ENCODE results near the gene DNASE1L3. TPM values are rescaled to one million over a fixed set of nuclear protein-coding genes. Genes with fewer than 3 reads are reported as not detected.

The DNASE1L3 gene
- total RNA-seq, 1 experiment from 2014 or later = not detected

DNA sequence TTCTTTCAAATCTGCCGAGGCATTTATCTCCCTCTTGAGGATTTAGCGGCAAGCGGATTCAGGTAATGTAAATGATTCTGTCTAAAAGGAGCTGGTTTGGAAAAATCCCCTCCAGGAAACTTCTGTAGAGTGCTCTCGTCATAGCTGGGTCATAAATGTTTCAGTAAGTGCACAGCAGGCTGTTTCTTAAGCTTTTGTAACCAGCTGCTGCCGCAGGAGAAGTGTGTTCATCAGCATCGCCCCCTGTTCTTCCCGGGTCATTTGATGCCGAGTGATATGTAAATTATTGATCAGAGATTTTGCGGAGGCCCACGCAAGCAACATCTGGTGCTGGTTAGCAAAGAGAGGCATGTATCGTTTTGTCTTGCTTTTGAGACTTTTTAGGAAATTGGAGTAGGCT, 53.1 kb downstream of the DNASE1L3 start:
- peaks cover 21% of the 10 kb centered on the region for H3K4me1 Mint-ChIP-seq (ENCODE audit: low read depth, unreplicated experiment)
- H3K4me3 Mint-ChIP-seq (ENCODE audit: low read depth, unreplicated experiment) = no peak overlapping the region
- no peak for DNase-seq
- H3K9me3 Mint-ChIP-seq (ENCODE audit: low read depth, unreplicated experiment) = peaks cover 2% of the 10 kb centered on the region
- CTCF ChIA-PET = interaction anchor here (1.0 kb wide), 1 partner anchor 118 kb away, joined by 3 read pairs; no protein-coding TSS in a partner anchor
- H3K27me3 Mint-ChIP-seq (ENCODE audit: unreplicated experiment) = no peaks in the 10 kb centered on the region
- H3K27ac Mint-ChIP-seq (ENCODE audit: unreplicated experiment) = no peak overlapping the region
- no TSS peak for BruUV-seq (replicated peaks)
- intact Hi-C loops (cut with micrococcal nuclease; ENCODE audit: unreplicated experiment) = loop anchor here (5.0 kb wide), 1 partner anchor 40 kb away; no protein-coding TSS in a partner anchor
- peaks cover 52% of the 10 kb centered on the region for H3K36me3 Mint-ChIP-seq (ENCODE audit: insufficient read depth, unreplicated experiment)
- TF ChIP-seq, protein P1, sequence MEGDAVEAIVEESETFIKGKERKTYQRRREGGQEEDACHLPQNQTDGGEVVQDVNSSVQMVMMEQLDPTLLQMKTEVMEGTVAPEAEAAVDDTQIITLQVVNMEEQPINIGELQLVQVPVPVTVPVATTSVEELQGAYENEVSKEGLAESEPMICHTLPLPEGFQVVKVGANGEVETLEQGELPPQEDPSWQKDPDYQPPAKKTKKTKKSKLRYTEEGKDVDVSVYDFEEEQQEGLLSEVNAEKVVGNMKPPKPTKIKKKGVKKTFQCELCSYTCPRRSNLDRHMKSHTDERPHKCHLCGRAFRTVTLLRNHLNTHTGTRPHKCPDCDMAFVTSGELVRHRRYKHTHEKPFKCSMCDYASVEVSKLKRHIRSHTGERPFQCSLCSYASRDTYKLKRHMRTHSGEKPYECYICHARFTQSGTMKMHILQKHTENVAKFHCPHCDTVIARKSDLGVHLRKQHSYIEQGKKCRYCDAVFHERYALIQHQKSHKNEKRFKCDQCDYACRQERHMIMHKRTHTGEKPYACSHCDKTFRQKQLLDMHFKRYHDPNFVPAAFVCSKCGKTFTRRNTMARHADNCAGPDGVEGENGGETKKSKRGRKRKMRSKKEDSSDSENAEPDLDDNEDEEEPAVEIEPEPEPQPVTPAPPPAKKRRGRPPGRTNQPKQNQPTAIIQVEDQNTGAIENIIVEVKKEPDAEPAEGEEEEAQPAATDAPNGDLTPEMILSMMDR (IDR thresholded peaks at IDR 0.05; ENCODE audit: unreplicated experiment) = no peak

DNA sequence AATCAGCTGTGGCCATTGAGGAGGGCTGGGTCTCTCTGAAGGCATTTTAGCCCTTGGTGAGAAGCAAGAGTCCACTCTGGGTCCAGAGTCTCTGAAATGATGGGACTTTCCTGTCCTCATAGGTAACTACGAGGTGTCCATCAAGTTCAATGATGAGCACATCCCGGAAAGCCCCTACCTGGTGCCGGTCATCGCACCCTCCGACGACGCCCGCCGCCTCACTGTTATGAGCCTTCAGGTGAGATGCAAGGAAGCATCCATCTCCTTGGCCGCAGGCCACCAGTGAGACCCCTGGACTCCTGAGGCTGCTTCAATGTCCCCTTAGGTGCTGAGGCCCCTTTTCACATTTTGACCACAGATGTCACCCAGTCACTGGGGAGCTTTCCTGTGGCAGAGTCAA, 54.9 kb downstream of the DNASE1L3 start:
- CTCF ChIA-PET = no interaction called here
- H3K36me3 Mint-ChIP-seq (ENCODE audit: insufficient read depth, unreplicated experiment) = peaks cover 51% of the 10 kb centered on the region
- BruUV-seq (replicated peaks) = no TSS peak

DNA sequence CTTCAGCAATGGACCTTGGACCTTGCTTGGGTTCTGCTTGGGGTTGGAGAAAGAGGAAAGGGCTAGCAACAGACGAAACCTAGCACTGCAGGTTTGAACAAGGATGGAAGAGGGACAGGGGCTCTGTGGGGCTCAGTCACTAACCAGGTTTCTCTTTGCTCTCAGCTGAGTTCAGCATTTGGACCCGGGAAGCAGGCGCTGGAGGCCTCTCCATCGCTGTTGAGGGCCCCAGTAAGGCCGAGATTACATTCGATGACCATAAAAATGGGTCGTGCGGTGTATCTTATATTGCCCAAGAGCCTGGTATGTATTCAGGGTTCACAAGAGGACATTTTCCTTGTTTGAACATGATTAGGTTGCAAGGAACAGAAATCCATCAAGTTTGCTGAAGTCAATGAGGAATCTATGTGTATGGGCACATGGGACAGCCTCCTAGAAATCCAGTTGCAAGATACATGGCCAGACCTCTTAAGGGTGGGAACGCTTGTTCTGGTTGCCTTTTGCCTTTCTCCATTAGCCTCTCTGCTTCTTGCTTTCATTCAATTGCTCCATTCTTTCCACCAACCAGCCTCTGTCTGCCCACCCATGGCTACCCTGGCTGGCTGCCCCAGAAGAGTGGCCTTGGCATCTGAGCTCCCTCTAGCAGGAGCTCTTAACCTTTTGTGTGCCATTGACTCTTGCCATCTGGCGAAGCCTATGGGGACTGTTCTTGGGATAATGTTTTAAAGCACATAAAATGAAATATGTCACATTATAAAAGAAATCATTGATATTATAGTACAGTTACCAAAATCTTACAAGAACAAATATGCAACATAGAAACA, 55.9 kb downstream of the DNASE1L3 start:
- no peak overlapping the region for H3K4me3 Mint-ChIP-seq (ENCODE audit: low read depth, unreplicated experiment)
- peaks cover 49% of the 10 kb centered on the region for H3K36me3 Mint-ChIP-seq (ENCODE audit: insufficient read depth, unreplicated experiment)
- CTCF ChIA-PET = no interaction called here
- no peaks in the 10 kb centered on the region for H3K27me3 Mint-ChIP-seq (ENCODE audit: unreplicated experiment)
- BruUV-seq (replicated peaks) = no TSS peak
- intact Hi-C loops (cut with micrococcal nuclease; ENCODE audit: unreplicated experiment) = loop anchor here (5.0 kb wide), 1 partner anchor 38 kb away; no protein-coding TSS in a partner anchor
- TF ChIP-seq, protein P1 (IDR thresholded peaks at IDR 0.05; ENCODE audit: unreplicated experiment) = no peak
- H3K9me3 Mint-ChIP-seq (ENCODE audit: low read depth, unreplicated experiment) = no peaks in the 10 kb centered on the region
- no peak overlapping the region for H3K27ac Mint-ChIP-seq (ENCODE audit: unreplicated experiment)
- no peak for DNase-seq
- H3K4me1 Mint-ChIP-seq (ENCODE audit: low read depth, unreplicated experiment) = no peaks in the 10 kb centered on the region

More for the DNA sequence above, 54.9 kb downstream of the DNASE1L3 start:
- DNase-seq = no peak
- peaks cover 5% of the 10 kb centered on the region for H3K4me1 Mint-ChIP-seq (ENCODE audit: low read depth, unreplicated experiment)
- H3K4me3 Mint-ChIP-seq (ENCODE audit: low read depth, unreplicated experiment) = no peak overlapping the region
- H3K27ac Mint-ChIP-seq (ENCODE audit: unreplicated experiment) = no peak overlapping the region
- intact Hi-C loops (cut with micrococcal nuclease; ENCODE audit: unreplicated experiment) = loop anchor here (5.0 kb wide), 1 partner anchor 39 kb away; no protein-coding TSS in a partner anchor
- H3K9me3 Mint-ChIP-seq (ENCODE audit: low read depth, unreplicated experiment) = no peaks in the 10 kb centered on the region
- TF ChIP-seq, protein P1 (IDR thresholded peaks at IDR 0.05; ENCODE audit: unreplicated experiment) = no peak
- H3K27me3 Mint-ChIP-seq (ENCODE audit: unreplicated experiment) = no peaks in the 10 kb centered on the region

DNA sequence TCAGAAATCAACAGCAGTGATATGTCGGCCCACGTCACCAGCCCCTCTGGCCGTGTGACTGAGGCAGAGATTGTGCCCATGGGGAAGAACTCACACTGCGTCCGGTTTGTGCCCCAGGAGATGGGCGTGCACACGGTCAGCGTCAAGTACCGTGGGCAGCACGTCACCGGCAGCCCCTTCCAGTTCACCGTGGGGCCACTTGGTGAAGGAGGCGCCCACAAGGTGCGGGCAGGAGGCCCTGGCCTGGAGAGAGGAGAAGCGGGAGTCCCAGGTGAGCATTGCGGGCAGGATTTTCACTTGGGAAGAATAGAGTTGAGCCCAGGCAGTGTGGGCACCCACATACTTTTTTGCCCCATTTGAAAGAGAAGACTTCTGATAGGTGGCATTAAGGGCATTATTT, 57.4 kb downstream of the DNASE1L3 start:
- BruUV-seq (replicated peaks) = no TSS peak
- Mint-ChIP-seq H3K36me3 (ENCODE audit: insufficient read depth, unreplicated experiment) (peaks cover 52% of the 10 kb centered on the region), H3K27ac (ENCODE audit: unreplicated experiment) (no peak overlapping the region), H3K4me1 (ENCODE audit: low read depth, unreplicated experiment) (no peaks in the 10 kb centered on the region), H3K27me3 (ENCODE audit: unreplicated experiment) (no peaks in the 10 kb centered on the region), H3K9me3 (ENCODE audit: low read depth, unreplicated experiment) (no peaks in the 10 kb centered on the region), H3K4me3 (ENCODE audit: low read depth, unreplicated experiment) (no peak overlapping the region)
- CTCF ChIA-PET = no interaction called here
- DNase-seq = no peak
- intact Hi-C loops (cut with micrococcal nuclease; ENCODE audit: unreplicated experiment) = no loop called here
- TF ChIP-seq, protein P1 (IDR thresholded peaks at IDR 0.05; ENCODE audit: unreplicated experiment) = no peak
